OCI-LY7 (cell line): ENCODE data around the gene HSF2. TPM values are rescaled to one million over a fixed set of nuclear protein-coding genes. Genes with fewer than 3 reads are reported as not detected.
A peak's percentile ranks its signal among the peaks of the same experiment; 100 is the strongest.

Source experiments
- Bru-seq: library from RNA; stranded (reverse); fragments of 400-500 nt; gene quantifications from one replicate; lab custom pipeline; 2021; lab: Mats Ljungman, UMichigan
- BruChase-seq, 2 experiments: library from RNA; stranded (reverse); fragments of 400-500 nt; gene quantifications; one replicate each; lab custom pipeline; 2021; lab: Mats Ljungman, UMichigan
- BruUV-seq: library from RNA; stranded (reverse); fragments of 400-500 nt; replicated peaks from 2 replicates; lab custom pipeline; 2021; lab: Mats Ljungman, UMichigan
- CTCF ChIA-PET: fragments of 300-600 bp; sonication (Branson Sonifier 250); formaldehyde crosslinking; loops from one replicate; lab custom pipeline; 2022; ENCODE audit warnings: antibody characterized with exemption; ENCODE audit not compliant: unreplicated experiment; lab: Charles Lee
- POLR2A ChIA-PET: fragments of 300-600 bp; sonication (Branson Sonifier 250); formaldehyde crosslinking; loops from one replicate; lab custom pipeline; 2022; ENCODE audit warnings: antibody characterized with exemption; lab: Charles Lee
- DNase-seq: peaks from one replicate; pipeline ENCODE4 v3.0.0-alpha.2; 2015; ENCODE audit warnings: low spot score
- H2AFZ ChIP-seq: fragments of 200-600 bp; sonication (generic), shearing (Covaris generic); 2 replicates; pipeline ENCODE4 v1.6.1; 2014; ENCODE audit warnings: mild to moderate bottlenecking, antibody characterized with exemption, low read length, moderate library complexity
- H3K27ac ChIP-seq: fragments of 200-600 bp; sonication (generic); 2 replicates; pipeline ENCODE4 v1.5.1; 2014; ENCODE audit warnings: mixed run types, low read depth, mild to moderate bottlenecking, moderate library complexity, low read length, inconsistent platforms; ENCODE audit not compliant: poor library complexity, severe bottlenecking
- H3K36me3 ChIP-seq: fragments of 200-600 bp; sonication (generic); 2 replicates; pipeline ENCODE4 v1.6.1; 2014; ENCODE audit warnings: mild to moderate bottlenecking, antibody characterized with exemption, low read length, moderate library complexity, mixed read lengths; ENCODE audit not compliant: insufficient read depth
- H3K4me1 ChIP-seq: fragments of 200-600 bp; sonication (generic); 2 replicates; pipeline ENCODE4 v1.5.1; 2014; ENCODE audit warnings: mild to moderate bottlenecking, low read length; ENCODE audit not compliant: insufficient read depth, poor library complexity, severe bottlenecking
- H3K4me2 ChIP-seq: fragments of 200-600 bp; sonication (generic); 2 replicates; pipeline ENCODE4 v1.6.1; 2014; ENCODE audit warnings: mild to moderate bottlenecking, low read length
- H3K4me3 ChIP-seq: fragments of 200-600 bp; sonication (generic); 2 replicates; pipeline ENCODE4 v1.5.1; 2014; ENCODE audit warnings: mild to moderate bottlenecking, low read depth, low read length; ENCODE audit not compliant: poor library complexity, severe bottlenecking
- H3K79me2 ChIP-seq: fragments of 200-600 bp; sonication (generic); 2 replicates; pipeline ENCODE4 v1.6.1; 2016; ENCODE audit warnings: low read depth, mild to moderate bottlenecking, low read length, moderate library complexity, mixed read lengths; ENCODE audit not compliant: insufficient read depth
- H3K9me2 ChIP-seq: fragments of 200-600 bp; sonication (generic); 2 replicates; pipeline ENCODE4 v1.6.1; 2016; ENCODE audit warnings: mild to moderate bottlenecking, low read length, mixed read lengths; ENCODE audit not compliant: insufficient read depth
- H3K9me3 ChIP-seq: fragments of 200-600 bp; sonication (generic); 2 replicates; pipeline ENCODE4 v1.6.1; 2014; ENCODE audit warnings: mild to moderate bottlenecking, mixed run types, low read length, mixed read lengths
- H4K20me1 ChIP-seq: fragments of 200-600 bp; sonication (generic); 2 replicates; pipeline ENCODE4 v1.6.1; 2014; ENCODE audit warnings: mild to moderate bottlenecking, antibody characterized with exemption, low read length, moderate library complexity, mixed read lengths; ENCODE audit not compliant: insufficient read depth
- EZH2phosphoT487 ChIP-seq: fragments of 200-600 bp; sonication (generic); IDR thresholded peaks from 2 replicates; pipeline ENCODE4 v1.6.1; 2018; ENCODE audit warnings: low read depth, borderline replicate concordance, mild to moderate bottlenecking, mixed run types, antibody characterized with exemption, low read length, moderate library complexity, mixed read lengths
- intact Hi-C: fragments of 100-400 bp; cut with micrococcal nuclease; formaldehyde crosslinking; loops from one replicate; pipeline ENCODE4 v1.10.0; 2022; ENCODE audit not compliant: unreplicated experiment
- long read RNA-seq: library from polyadenylated mRNA; stranded (forward); transcript quantifications from one replicate; pipeline ENCODE4 v2.0.0, GENCODE V29; 2022
- total RNA-seq, 2 experiments: library from RNA; depleted of rRNA in 1 of 2; stranded (reverse); fragments of >200 nt in 1 of 2; shearing (Covaris generic) in 1 of 2; gene quantifications; 2 replicates each; pipeline ENCODE4 v1.2.3, GENCODE V29; 2014 to 2022
- TF ChIP-seq, protein P1 (sequence below): fragments of 200-600 bp; sonication (generic); conservative IDR thresholded peaks from 2 replicates; pipeline ENCODE4 v1.5.1; 2014; ENCODE audit warnings: mild to moderate bottlenecking, antibody characterized with exemption, low read length, moderate library complexity, mixed read lengths

HSF2 gene
- total RNA-seq (2014; rRNA removed; shearing (Covaris generic)) (17.4 and 29.6 TPM in 2 replicates), total RNA-seq (2022) (12.1 and 15.7 TPM in 2 replicates), Bru-seq, nascent RNA (percentile 89 among the genes with signal in this experiment), BruChase-seq, experiment 1, labeled RNA remaining after a 6-hour chase (percentile 59 among the genes with signal in this experiment), BruChase-seq, experiment 2, labeled RNA remaining after a 2-hour chase (percentile 74 among the genes with signal in this experiment)
- long read RNA-seq, transcript HSF2-202 (12 exons, 2,643 nt): major isoform, 27 of 43 reads
- long read RNA-seq, transcript HSF2-201 (13 exons, 2,549 nt): minor isoform, 12 of 43 reads
- long read RNA-seq, partial matches to known transcripts: 2 of 43 reads
- long read RNA-seq, other reads (novel, unspliced or antisense): 2 of 43 reads

GRCh38 chr6:122399348-122400120 lies at the start of gene HSF2:
Gene HSF2, plus strand, starts transcription at chr6:122399652. Its CDS starts 86 bp downstream, at chr6:122399738.
- peaks cover 46% of the 10 kb centered on the region for H3K79me2 ChIP-seq
- DNase-seq: peak; percentile 97
- BruUV-seq: no TSS peak
- H3K4me2 ChIP-seq: peak within 1 kb of the TSS; percentile 99
- ChIA-PET POLR2A (interaction anchor here (0.6 to 1.5 kb wide), 2 partner anchors 17 to 352 kb away, joined by 3 to 5 read pairs; no protein-coding TSS in a partner anchor), CTCF (no interaction called here)
- H2AFZ ChIP-seq: peak within 1 kb of the TSS; percentile 95
- peaks cover 15% of the 10 kb centered on the region for H4K20me1 ChIP-seq
- peaks cover 22% of the 10 kb centered on the region for H3K4me1 ChIP-seq
- peak within 1 kb of the TSS; percentile 100 for H3K4me3 ChIP-seq
- TF ChIP-seq, protein P1, sequence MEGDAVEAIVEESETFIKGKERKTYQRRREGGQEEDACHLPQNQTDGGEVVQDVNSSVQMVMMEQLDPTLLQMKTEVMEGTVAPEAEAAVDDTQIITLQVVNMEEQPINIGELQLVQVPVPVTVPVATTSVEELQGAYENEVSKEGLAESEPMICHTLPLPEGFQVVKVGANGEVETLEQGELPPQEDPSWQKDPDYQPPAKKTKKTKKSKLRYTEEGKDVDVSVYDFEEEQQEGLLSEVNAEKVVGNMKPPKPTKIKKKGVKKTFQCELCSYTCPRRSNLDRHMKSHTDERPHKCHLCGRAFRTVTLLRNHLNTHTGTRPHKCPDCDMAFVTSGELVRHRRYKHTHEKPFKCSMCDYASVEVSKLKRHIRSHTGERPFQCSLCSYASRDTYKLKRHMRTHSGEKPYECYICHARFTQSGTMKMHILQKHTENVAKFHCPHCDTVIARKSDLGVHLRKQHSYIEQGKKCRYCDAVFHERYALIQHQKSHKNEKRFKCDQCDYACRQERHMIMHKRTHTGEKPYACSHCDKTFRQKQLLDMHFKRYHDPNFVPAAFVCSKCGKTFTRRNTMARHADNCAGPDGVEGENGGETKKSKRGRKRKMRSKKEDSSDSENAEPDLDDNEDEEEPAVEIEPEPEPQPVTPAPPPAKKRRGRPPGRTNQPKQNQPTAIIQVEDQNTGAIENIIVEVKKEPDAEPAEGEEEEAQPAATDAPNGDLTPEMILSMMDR: 0 out of 2 replicates have a peak, but pooled peaks have one; percentile 16
- TF ChIP-seq EZH2phosphoT487: no peak
- H3K9me3 ChIP-seq: no peaks in the 10 kb centered on the region; the same call in 1 of the 2 replicates
- H3K27ac ChIP-seq: peak within 1 kb of the TSS; percentile 67
- H3K36me3 ChIP-seq: 0 out of 2 replicates have a peak, but pooled peaks cover 14% of the 10 kb centered on the region
- intact Hi-C loops: loop anchor here (1.0 kb wide), 1 partner anchor 72 kb away; the partner anchor contains the start of gene SERINC1
- no peaks in the 10 kb centered on the region; the same call in 1 of the 2 replicates for H3K9me2 ChIP-seq

- CTCF ChIA-PET: no interaction called here
Observed at GRCh38 chr6:122352981-122353664, 46.3 kb upstream of the HSF2 start.

More at GRCh38 chr6:122352981-122353664, 46.3 kb upstream of the HSF2 start:
- H2AFZ ChIP-seq: no peak overlapping the region
- H3K9me3 ChIP-seq: no peaks in the 10 kb centered on the region
- H3K4me2 ChIP-seq: no peak overlapping the region
- POLR2A ChIA-PET: interaction anchor here (0.7 to 1.2 kb wide), 2 partner anchors 7 to 68 kb away, joined by 3 to 4 read pairs; no protein-coding TSS in a partner anchor
- H3K27ac ChIP-seq: no peak overlapping the region
- intact Hi-C loops: no loop called here
- H3K4me3 ChIP-seq: no peak overlapping the region
- no peaks in the 10 kb centered on the region for H3K79me2 ChIP-seq
- H3K9me2 ChIP-seq: 0 out of 2 replicates have a peak, but pooled peaks cover 4% of the 10 kb centered on the region
- no peaks in the 10 kb centered on the region for H4K20me1 ChIP-seq
- BruUV-seq: no TSS peak
- TF ChIP-seq, protein P1: no peak
- no peak for TF ChIP-seq EZH2phosphoT487
- DNase-seq: no peak
- H3K4me1 ChIP-seq: no peaks in the 10 kb centered on the region
- H3K36me3 ChIP-seq: no peaks in the 10 kb centered on the region
